H9 (cell line): ENCODE results near the gene ZCCHC13. TPM values are rescaled to one million over a fixed set of nuclear protein-coding genes. Genes with fewer than 3 reads are reported as not detected.
A peak's percentile ranks its signal among the peaks of the same experiment; 100 is the strongest.

Source experiments
- DNase-seq: peaks from one replicate; pipeline ENCODE4 v3.0.0-alpha.2; 2017
- H2AFZ ChIP-seq: one replicate; pipeline ENCODE4 v1.6.1; 2013; ENCODE audit warnings: mild to moderate bottlenecking, low read length, control low read depth, moderate library complexity
- H2AK5ac ChIP-seq: 2 replicates; pipeline ENCODE4 v1.6.1; 2013; ENCODE audit warnings: low read length, control low read depth, mixed read lengths; ENCODE audit not compliant: insufficient read length
- H2BK120ac ChIP-seq: one replicate; pipeline ENCODE4 v1.6.1; 2013; ENCODE audit warnings: low read depth, mild to moderate bottlenecking, low read length, control low read depth, inconsistent platforms; ENCODE audit not compliant: poor library complexity, severe bottlenecking
- H2BK12ac ChIP-seq: 2 replicates; pipeline ENCODE4 v1.6.1; 2013; ENCODE audit warnings: low read length, control low read depth, mixed read lengths, low read depth; ENCODE audit not compliant: insufficient read length
- H2BK15ac ChIP-seq: 2 replicates; pipeline ENCODE4 v1.6.1; 2013; ENCODE audit warnings: low read depth, low read length, control low read depth
- H2BK20ac ChIP-seq: one replicate; pipeline ENCODE4 v1.6.1; 2013; ENCODE audit warnings: low read depth, mild to moderate bottlenecking, low read length, control low read depth, inconsistent platforms; ENCODE audit not compliant: poor library complexity, severe bottlenecking
- H2BK5ac ChIP-seq: 2 replicates; pipeline ENCODE4 v1.6.1; 2013; ENCODE audit warnings: low read length, control low read depth, mixed read lengths; ENCODE audit not compliant: insufficient read length
- H3K14ac ChIP-seq: 2 replicates; pipeline ENCODE4 v1.6.1; 2013; ENCODE audit warnings: low read length, control low read depth; ENCODE audit not compliant: insufficient read depth
- H3K18ac ChIP-seq: 2 replicates; pipeline ENCODE4 v1.6.1; 2013; ENCODE audit warnings: low read depth, mild to moderate bottlenecking, mixed read lengths, low read length, control low read depth; ENCODE audit not compliant: insufficient read length
- H3K23ac ChIP-seq: 2 replicates; pipeline ENCODE4 v1.6.1; 2013; ENCODE audit warnings: low read length, control low read depth, mixed read lengths, low read depth; ENCODE audit not compliant: insufficient read length
- H3K23me2 ChIP-seq: 2 replicates; pipeline ENCODE4 v1.6.1; 2013; ENCODE audit warnings: low read depth, mild to moderate bottlenecking, mixed read lengths, low read length, control low read depth; ENCODE audit not compliant: insufficient read length, poor library complexity, severe bottlenecking
- H3K27ac ChIP-seq: 2 replicates; pipeline ENCODE4 v1.5.1; 2013; ENCODE audit warnings: low read length, control low read depth, mixed read lengths, low read depth; ENCODE audit not compliant: insufficient read length
- H3K27me3 ChIP-seq: 2 replicates; pipeline ENCODE4 v1.6.1; 2013; ENCODE audit warnings: low read length, control low read depth, inconsistent platforms; ENCODE audit not compliant: insufficient read depth
- H3K4ac ChIP-seq: 2 replicates; pipeline ENCODE4 v1.6.1; 2013; ENCODE audit warnings: low read depth, mild to moderate bottlenecking, control low read depth, inconsistent platforms, low read length, moderate library complexity
- H3K4me1 ChIP-seq: 2 replicates; pipeline ENCODE4 v1.6.1; 2013; ENCODE audit warnings: low read length, control low read depth, inconsistent platforms; ENCODE audit not compliant: insufficient read depth
- H3K4me2 ChIP-seq: 2 replicates; pipeline ENCODE4 v1.6.1; 2013; ENCODE audit warnings: low read length, control low read depth, mixed read lengths; ENCODE audit not compliant: insufficient read length, insufficient read depth
- H3K56ac ChIP-seq: 2 replicates; pipeline ENCODE4 v1.6.1; 2013; ENCODE audit warnings: low read depth, mild to moderate bottlenecking, mixed read lengths, low read length, control low read depth; ENCODE audit not compliant: insufficient read length
- H3K79me1 ChIP-seq: 2 replicates; pipeline ENCODE4 v1.6.1; 2013; ENCODE audit warnings: low read depth, mild to moderate bottlenecking, moderate library complexity, low read length, control low read depth, inconsistent platforms; ENCODE audit not compliant: insufficient read depth, poor library complexity, severe bottlenecking
- H3K79me2 ChIP-seq: 2 replicates; pipeline ENCODE4 v1.6.1; 2013; ENCODE audit warnings: low read length, control low read depth, inconsistent platforms; ENCODE audit not compliant: insufficient read depth
- H3K9ac ChIP-seq: 2 replicates; pipeline ENCODE4 v1.6.1; 2013; ENCODE audit warnings: low read length, control low read depth, mixed read lengths; ENCODE audit not compliant: insufficient read length; ENCODE audit errors: extremely low read depth
- H3K9me3 ChIP-seq: one replicate; pipeline ENCODE4 v1.6.1; 2013; ENCODE audit warnings: low read depth, low read length, inconsistent platforms; ENCODE audit not compliant: control insufficient read depth
- H3T11ph ChIP-seq: one replicate; pipeline ENCODE4 v1.6.1; 2013; ENCODE audit warnings: mild to moderate bottlenecking, low read length, control low read depth, inconsistent platforms
- H4K20me1 ChIP-seq: one replicate; pipeline ENCODE4 v1.6.1; 2013; ENCODE audit not compliant: control insufficient read depth, insufficient read length, insufficient read depth
- H4K5ac ChIP-seq: 2 replicates; pipeline ENCODE4 v1.6.1; 2013; ENCODE audit warnings: low read depth, mild to moderate bottlenecking, mixed read lengths, low read length, control low read depth; ENCODE audit not compliant: insufficient read length
- H4K8ac ChIP-seq: replicated peaks from 2 replicates; pipeline ENCODE4 v1.6.1; 2013; ENCODE audit warnings: low read length, control low read depth, mixed read lengths, low read depth; ENCODE audit not compliant: insufficient read length
- H4K91ac ChIP-seq: 2 replicates; pipeline ENCODE4 v1.6.1; 2013; ENCODE audit warnings: low read depth, mild to moderate bottlenecking, moderate library complexity, mixed read lengths, low read length, control low read depth; ENCODE audit not compliant: insufficient read length
- H3K27ac Mint-ChIP-seq, 3 experiments: 2 replicates in 2 of 3; 3 replicates in 1 of 3; pipeline ENCODE4 v1.8.0; 2020 to 2021; ENCODE audit warnings: mixed read lengths in 3 of 3, mild to moderate bottlenecking in 1 of 3, moderate library complexity in 1 of 3
- H3K27me3 Mint-ChIP-seq: 2 replicates; pipeline ENCODE4 v1.8.0; 2021; ENCODE audit warnings: low read depth, mild to moderate bottlenecking, moderate library complexity, mixed read lengths
- H3K36me3 Mint-ChIP-seq, 3 experiments: 2 replicates in 2 of 3; 3 replicates in 1 of 3; pipeline ENCODE4 v1.8.0; 2020 to 2021; ENCODE audit warnings: low read depth in 3 of 3, mixed read lengths in 3 of 3; ENCODE audit not compliant: insufficient read depth in 1 of 3
- H3K4me1 Mint-ChIP-seq, 2 experiments: 2 replicates each; pipeline ENCODE4 v1.8.0; 2020; ENCODE audit warnings: mixed read lengths in 2 of 2
- H3K4me3 Mint-ChIP-seq, 2 experiments: 2 replicates in 1 of 2; 3 replicates in 1 of 2; pipeline ENCODE4 v1.8.0; 2020 to 2021; ENCODE audit warnings: mild to moderate bottlenecking in 2 of 2, mixed read lengths in 2 of 2, moderate library complexity in 1 of 2
- H3K9me3 Mint-ChIP-seq, 2 experiments: 2 replicates in 1 of 2; 3 replicates in 1 of 2; pipeline ENCODE4 v1.8.0; 2020; ENCODE audit warnings: mild to moderate bottlenecking in 2 of 2, mixed read lengths in 2 of 2, moderate library complexity in 1 of 2
- WGBS: extraction: QIAGEN DNeasy Blood & Tissue Kit; methylation state at CpG from one replicate; pipeline ENCODE4 v1.1.7; 2013; ENCODE audit warnings: missing lambda C conversion rate, low lambda C conversion rate, mixed read lengths; ENCODE audit not compliant: insufficient read length; ENCODE audit errors: extremely low coverage; 5-methylcytosine and 5-hydroxymethylcytosine counted together
- total RNA-seq: library from RNA; stranded (reverse); gene quantifications from 2 replicates; pipeline ENCODE4 v1.2.1, GENCODE V29; 2021
- TF ChIP-seq, protein P1 (sequence below): fragments of 200-600 bp; sonication (generic); conservative IDR thresholded peaks from 3 replicates; pipeline ENCODE4 v1.8.0; 2021; ENCODE audit warnings: antibody characterized with exemption, mild to moderate bottlenecking

The ZCCHC13 gene
- total RNA-seq, 1 experiment from 2014 or later: not detected

DNA sequence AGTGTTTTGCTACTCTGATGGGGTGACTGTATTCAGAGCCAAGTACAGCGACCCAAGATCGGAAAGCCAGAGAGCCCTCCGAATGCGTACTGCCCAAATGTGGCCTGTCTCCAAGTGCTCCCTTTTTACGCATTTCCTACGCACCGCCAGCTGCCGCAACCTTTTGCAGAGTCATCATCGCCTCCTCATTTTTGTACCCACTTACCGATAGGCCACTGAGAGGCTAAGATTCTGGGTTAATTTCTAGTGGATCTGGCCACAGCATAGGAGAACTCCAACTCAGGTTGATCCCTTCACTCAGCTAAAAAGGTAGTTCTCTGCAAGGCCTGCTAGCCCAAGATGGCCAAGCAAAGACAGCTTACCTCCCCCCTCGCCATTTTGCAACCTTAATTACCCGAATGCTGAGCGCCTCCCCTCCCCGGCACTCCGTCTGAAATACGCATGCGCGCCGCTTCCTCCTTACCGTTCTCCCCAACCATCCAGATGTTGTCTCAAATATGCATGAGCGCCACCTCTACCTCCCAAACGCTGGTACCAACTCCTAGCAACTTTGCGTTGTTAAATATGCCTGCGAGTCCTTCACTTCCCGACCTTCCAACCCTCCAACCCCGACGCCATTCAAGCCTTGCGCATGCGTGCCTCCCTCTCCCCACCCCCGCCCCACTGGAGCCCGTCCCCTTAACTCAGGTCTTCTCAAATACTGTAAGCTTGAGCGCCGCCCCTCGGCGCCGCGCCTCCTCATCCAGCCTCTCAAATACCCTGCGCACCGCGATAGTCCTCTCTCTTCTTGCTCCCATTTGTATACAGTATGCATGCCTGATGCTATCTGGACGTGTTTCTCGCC is 11.8 kb upstream of the ZCCHC13 start:
- peaks cover 32% of the 10 kb centered on the region in 2 experiments for H3K4me1 Mint-ChIP-seq
- H3K27ac ChIP-seq: peak overlapping the region; percentile 93
- TF ChIP-seq, protein P1, sequence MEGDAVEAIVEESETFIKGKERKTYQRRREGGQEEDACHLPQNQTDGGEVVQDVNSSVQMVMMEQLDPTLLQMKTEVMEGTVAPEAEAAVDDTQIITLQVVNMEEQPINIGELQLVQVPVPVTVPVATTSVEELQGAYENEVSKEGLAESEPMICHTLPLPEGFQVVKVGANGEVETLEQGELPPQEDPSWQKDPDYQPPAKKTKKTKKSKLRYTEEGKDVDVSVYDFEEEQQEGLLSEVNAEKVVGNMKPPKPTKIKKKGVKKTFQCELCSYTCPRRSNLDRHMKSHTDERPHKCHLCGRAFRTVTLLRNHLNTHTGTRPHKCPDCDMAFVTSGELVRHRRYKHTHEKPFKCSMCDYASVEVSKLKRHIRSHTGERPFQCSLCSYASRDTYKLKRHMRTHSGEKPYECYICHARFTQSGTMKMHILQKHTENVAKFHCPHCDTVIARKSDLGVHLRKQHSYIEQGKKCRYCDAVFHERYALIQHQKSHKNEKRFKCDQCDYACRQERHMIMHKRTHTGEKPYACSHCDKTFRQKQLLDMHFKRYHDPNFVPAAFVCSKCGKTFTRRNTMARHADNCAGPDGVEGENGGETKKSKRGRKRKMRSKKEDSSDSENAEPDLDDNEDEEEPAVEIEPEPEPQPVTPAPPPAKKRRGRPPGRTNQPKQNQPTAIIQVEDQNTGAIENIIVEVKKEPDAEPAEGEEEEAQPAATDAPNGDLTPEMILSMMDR: peak; percentile 29; the same call in 2 of the 3 replicates
- H2AFZ ChIP-seq: no peak overlapping the region
- H2BK12ac ChIP-seq: no peak overlapping the region
- H4K91ac ChIP-seq: no peak overlapping the region
- H3K4me1 ChIP-seq: no peaks in the 10 kb centered on the region
- peak overlapping the region; percentile 97 for H3K14ac ChIP-seq
- no peak overlapping the region for H2BK15ac ChIP-seq
- H2AK5ac ChIP-seq: no peak overlapping the region
- peak overlapping the region; percentile 86 for H3K4me2 ChIP-seq
- H4K20me1 ChIP-seq: no peaks in the 10 kb centered on the region
- peak overlapping the region; percentile 95 for H3K9ac ChIP-seq
- no peaks in the 10 kb centered on the region for H3K27me3 ChIP-seq
- H3K9me3 ChIP-seq: no peaks in the 10 kb centered on the region
- H3K36me3 Mint-ChIP-seq: peaks cover 25 to 36% (median 32%) of the 10 kb centered on the region in 3 experiments
- H3K23me2 ChIP-seq: peaks cover 5% of the 10 kb centered on the region
- peaks cover 26% of the 10 kb centered on the region; the same call in 1 of the 2 replicates for H3K79me2 ChIP-seq
- no peak overlapping the region for H4K8ac ChIP-seq
- H3K79me1 ChIP-seq: no peaks in the 10 kb centered on the region
- peak overlapping the region; percentile 27 for H2BK5ac ChIP-seq
- H3K27ac Mint-ChIP-seq: peak overlapping the region; percentile 98 to 99 (median 99)
- no peak overlapping the region for H3K4ac ChIP-seq
- no peak overlapping the region for H3T11ph ChIP-seq
- DNase-seq: peak; percentile 88
- no peak overlapping the region for H3K23ac ChIP-seq
- peak overlapping the region; percentile 84 to 96 for H3K4me3 Mint-ChIP-seq
- peak overlapping the region; percentile 53 for H3K56ac ChIP-seq
- WGBS: no CpG with 5 or more reads among the region's 42 CpGs
- H3K9me3 Mint-ChIP-seq: peaks cover 0 to 7% of the 10 kb centered on the region in 2 experiments; a peak in 2 of 5 replicates
- peak overlapping the region; percentile 97 for H3K18ac ChIP-seq
- no peak overlapping the region for H2BK120ac ChIP-seq
- H2BK20ac ChIP-seq: no peak overlapping the region
- H3K27me3 Mint-ChIP-seq: no peaks in the 10 kb centered on the region
- H4K5ac ChIP-seq: peak overlapping the region; percentile 15
